ELF-1 (cell line): ENCODE data around the gene ZBTB20.

Experiments
- DNase-seq: peaks from one replicate; pipeline ENCODE4 v3.0.0-alpha.2; 2016; ENCODE audit warnings: low read depth, low spot score

ZBTB20 gene

GRCh38 chr3:114538211-114538610 lies 608.9 kb downstream of the ZBTB20 start:
- DNase-seq = no peak

- no peak for DNase-seq
These were observed 618.6 kb downstream of the ZBTB20 start for GRCh38 chr3:114528517-114528916.

- DNase-seq = no peak
These were observed 619.9 kb downstream of the ZBTB20 start for GRCh38 chr3:114527036-114527644.

- no peak for DNase-seq
These were observed 621.8 kb downstream of the ZBTB20 start for GRCh38 chr3:114525278-114525677.

GRCh38 chr3:114519415-114519814 lies 627.7 kb downstream of the ZBTB20 start:
- peak; percentile 14 for DNase-seq

- DNase-seq = no peak
These were observed 628.8 kb downstream of the ZBTB20 start for GRCh38 chr3:114518206-114518808.

- no peak for DNase-seq
These were observed 636.9 kb downstream of the ZBTB20 start for GRCh38 chr3:114510201-114510600.

- DNase-seq = no peak
These were observed 637.3 kb downstream of the ZBTB20 start for GRCh38 chr3:114509756-114510155.

GRCh38 chr3:114508976-114509375 lies 638.1 kb downstream of the ZBTB20 start:
- no peak for DNase-seq

GRCh38 chr3:114508208-114508607 lies 638.9 kb downstream of the ZBTB20 start:
- DNase-seq = no peak

GRCh38 chr3:114506591-114507300 lies 640.3 kb downstream of the ZBTB20 start:
- no peak for DNase-seq

- no peak for DNase-seq
These were observed 642.0 kb downstream of the ZBTB20 start for GRCh38 chr3:114504941-114505628.

- no peak for DNase-seq
These were observed 644.9 kb downstream of the ZBTB20 start for GRCh38 chr3:114502204-114502603.

GRCh38 chr3:114499976-114500375 lies 647.1 kb downstream of the ZBTB20 start:
- DNase-seq = no peak

GRCh38 chr3:114498539-114499370 lies 648.3 kb downstream of the ZBTB20 start:
- no peak for DNase-seq

- no peak for DNase-seq
These were observed 650.2 kb downstream of the ZBTB20 start for GRCh38 chr3:114496874-114497273.

- no peak for DNase-seq
These were observed 650.6 kb downstream of the ZBTB20 start for GRCh38 chr3:114496466-114496865.

GRCh38 chr3:114496021-114496434 lies 651.1 kb downstream of the ZBTB20 start:
- no peak for DNase-seq

GRCh38 chr3:114494498-114494897 lies 652.6 kb downstream of the ZBTB20 start:
- no peak for DNase-seq

GRCh38 chr3:114490829-114491228 lies 656.3 kb downstream of the ZBTB20 start:
- DNase-seq = no peak

GRCh38 chr3:114487502-114487901 lies 659.6 kb downstream of the ZBTB20 start:
- DNase-seq = no peak

- DNase-seq = no peak
These were observed 662.2 kb downstream of the ZBTB20 start for GRCh38 chr3:114484919-114485318.
